Lower leg skin (tissue), 4 donors: ENCODE data around the gene NCKIPSD. TPM values are rescaled to one million over a fixed set of nuclear protein-coding genes. Genes with fewer than 3 reads are reported as not detected.

Experiments used
- DNase-seq, 2 donors: peaks; one replicate each; pipeline ENCODE4 v3.0.0-alpha.2; 2019; ENCODE audit warnings: low spot score in 2 of 2
- H3K4me3 ChIP-seq: fragments of 200-600 bp; sonication (generic); 2 replicates; pipeline ENCODE4 v1.5.1; 2017; ENCODE audit warnings: mild to moderate bottlenecking, low read depth; ENCODE audit not compliant: poor library complexity, severe bottlenecking
- POLR2A ChIP-seq, 2 donors: fragments of 450-650 bp; IDR thresholded peaks; one replicate each; pipeline ENCODE4 v1.6.1; 2016 to 2017; ENCODE audit warnings: antibody characterized with exemption in 2 of 2, mild to moderate bottlenecking in 1 of 2, moderate library complexity in 1 of 2
- WGBS, 2 donors: methylation state at CpG; one replicate each; pipeline ENCODE4 v1.1.5; 2018; 5-methylcytosine and 5-hydroxymethylcytosine counted together
- intact Hi-C: fragments of 100-400 bp; cut with DNase I; formaldehyde crosslinking; loops from one replicate; pipeline ENCODE4 v1.15.0; 2023; ENCODE audit warnings: low total_unique reads
- total RNA-seq, 4 donors: library from RNA; depleted of rRNA; stranded (reverse); fragments of >200 nt; gene quantifications; one replicate each; pipeline ENCODE4 v1.1.0, GENCODE V29; 2016
- TF ChIP-seq, protein P1 (sequence below), 3 donors: fragments of 450-650 bp; IDR thresholded peaks; one replicate each; pipeline ENCODE4 v1.5.1; 2016; ENCODE audit warnings: antibody characterized with exemption in 3 of 3, mild to moderate bottlenecking in 3 of 3, moderate library complexity in 2 of 3

NCKIPSD gene
- total RNA-seq, 4 donors from 2014 or later, result 32.0 to 51.0 (median 41.1) TPM

DNA sequence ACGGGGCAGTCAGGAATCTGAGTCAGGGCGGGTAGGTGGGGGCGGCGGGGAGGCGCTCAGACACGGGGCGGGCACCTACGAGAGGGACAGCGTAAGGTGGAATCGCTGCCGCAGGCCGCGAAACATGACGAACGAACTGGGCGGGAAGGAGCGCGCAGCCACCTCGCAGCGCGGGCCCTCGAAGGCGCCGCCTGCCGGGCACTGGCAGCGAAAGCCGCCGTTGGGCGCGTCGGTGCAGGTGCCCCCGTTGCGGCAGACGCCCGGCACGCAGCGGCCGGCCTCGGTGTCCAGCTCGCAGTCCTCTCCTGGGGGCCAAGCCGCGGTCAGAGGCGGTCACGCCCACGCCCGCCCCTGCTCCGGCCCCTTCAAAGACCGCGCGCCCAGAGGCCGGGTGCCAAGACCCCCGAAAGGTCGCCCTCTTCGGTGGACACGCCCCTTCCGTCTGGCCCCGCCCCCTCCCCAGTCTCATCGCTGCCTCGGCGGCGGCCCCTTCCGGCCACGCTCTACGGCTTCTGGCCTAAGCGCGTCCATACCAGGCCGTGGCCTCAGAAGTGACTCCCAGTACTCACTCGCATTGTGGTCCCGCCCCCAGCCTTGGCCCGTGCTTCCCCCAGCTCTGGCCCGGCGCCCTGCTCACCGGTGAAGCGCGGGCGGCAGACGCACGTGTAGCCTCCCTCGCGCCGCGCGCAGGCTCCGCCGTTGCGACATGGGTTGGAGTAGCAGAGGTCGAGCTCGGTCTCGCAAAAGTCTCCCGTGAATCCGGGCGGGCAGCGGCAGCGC lies 29.5 kb downstream of the NCKIPSD start:
- TF ChIP-seq POLR2A (IDR thresholded peaks at IDR 0.05), result no peak
- TF ChIP-seq, protein P1, sequence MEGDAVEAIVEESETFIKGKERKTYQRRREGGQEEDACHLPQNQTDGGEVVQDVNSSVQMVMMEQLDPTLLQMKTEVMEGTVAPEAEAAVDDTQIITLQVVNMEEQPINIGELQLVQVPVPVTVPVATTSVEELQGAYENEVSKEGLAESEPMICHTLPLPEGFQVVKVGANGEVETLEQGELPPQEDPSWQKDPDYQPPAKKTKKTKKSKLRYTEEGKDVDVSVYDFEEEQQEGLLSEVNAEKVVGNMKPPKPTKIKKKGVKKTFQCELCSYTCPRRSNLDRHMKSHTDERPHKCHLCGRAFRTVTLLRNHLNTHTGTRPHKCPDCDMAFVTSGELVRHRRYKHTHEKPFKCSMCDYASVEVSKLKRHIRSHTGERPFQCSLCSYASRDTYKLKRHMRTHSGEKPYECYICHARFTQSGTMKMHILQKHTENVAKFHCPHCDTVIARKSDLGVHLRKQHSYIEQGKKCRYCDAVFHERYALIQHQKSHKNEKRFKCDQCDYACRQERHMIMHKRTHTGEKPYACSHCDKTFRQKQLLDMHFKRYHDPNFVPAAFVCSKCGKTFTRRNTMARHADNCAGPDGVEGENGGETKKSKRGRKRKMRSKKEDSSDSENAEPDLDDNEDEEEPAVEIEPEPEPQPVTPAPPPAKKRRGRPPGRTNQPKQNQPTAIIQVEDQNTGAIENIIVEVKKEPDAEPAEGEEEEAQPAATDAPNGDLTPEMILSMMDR (IDR thresholded peaks at IDR 0.05), result no peak
- 4 to 6% methylated on average over 25 to 42 of the region's 94 CpGs for WGBS, 2 donors
- intact Hi-C loops, result no loop called here
- DNase-seq, result peak; percentile 46 to 93
- peak overlapping the region; percentile 4 for H3K4me3 ChIP-seq

- TF ChIP-seq, protein P1 (IDR thresholded peaks at IDR 0.05), result no peak
- no peak for TF ChIP-seq POLR2A (IDR thresholded peaks at IDR 0.05)
- intact Hi-C loops, result no loop called here
- DNase-seq, result no peak
- H3K4me3 ChIP-seq, result no peak overlapping the region
- WGBS, 2 donors, result 16 to 17% methylated on average over 17 to 23 of the region's 30 CpGs
Observed at GRCh38 chr3:48655606-48656005, 30.1 kb downstream of the NCKIPSD start.

- intact Hi-C loops, result no loop called here
- no peak overlapping the region for H3K4me3 ChIP-seq
- TF ChIP-seq, protein P1 (IDR thresholded peaks at IDR 0.05), result no peak
- TF ChIP-seq POLR2A (IDR thresholded peaks at IDR 0.05), result no peak
- WGBS, 2 donors, result 92 to 94% methylated on average over 12 of the region's 12 CpGs
- no peak for DNase-seq
Observed at GRCh38 chr3:48655063-48655462, 30.7 kb downstream of the NCKIPSD start.

DNA sequence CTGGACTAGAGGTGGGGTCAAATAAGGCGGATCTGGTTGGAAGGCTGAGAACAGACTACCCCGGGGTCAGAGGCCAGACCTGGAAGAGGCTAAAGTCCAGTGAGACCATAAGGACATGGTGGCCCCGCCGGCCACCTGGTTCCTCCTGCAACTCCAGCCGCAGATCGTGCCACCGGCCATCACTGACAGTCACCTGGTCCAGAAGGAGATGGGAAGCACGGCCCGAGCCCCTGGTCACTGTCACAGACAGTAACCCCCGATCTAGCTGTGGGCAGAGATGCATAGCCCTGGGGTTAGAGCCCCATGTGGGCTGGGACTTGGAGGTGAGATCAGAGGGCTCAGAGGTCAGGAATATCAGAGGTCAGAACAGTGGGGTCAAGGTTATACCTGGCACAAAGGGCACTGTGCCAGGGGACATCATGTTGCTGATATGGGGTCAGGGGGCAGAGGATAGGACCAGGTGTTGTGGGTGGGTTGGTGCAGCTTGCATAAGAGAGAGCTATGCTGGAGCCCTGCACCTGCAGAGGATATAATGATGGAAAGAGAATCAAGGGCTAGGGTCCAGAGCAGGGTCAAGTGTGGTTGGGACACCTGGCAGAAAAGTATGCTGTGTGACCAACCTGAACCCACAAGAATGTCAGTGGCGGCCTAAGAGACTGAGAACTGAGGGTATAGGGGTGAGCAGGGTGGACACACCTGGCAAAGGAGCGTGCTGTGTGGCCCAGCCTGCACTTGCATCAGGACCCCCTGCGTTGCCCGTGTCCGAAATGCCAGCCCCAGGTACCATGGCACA lies 32.6 kb downstream of the NCKIPSD start:
- H3K4me3 ChIP-seq, result no peak overlapping the region
- intact Hi-C loops, result no loop called here
- no peak for DNase-seq
- WGBS, 2 donors, result 93 to 94% methylated on average over 15 of the region's 15 CpGs
- TF ChIP-seq POLR2A (IDR thresholded peaks at IDR 0.05), result no peak
- TF ChIP-seq, protein P1 (IDR thresholded peaks at IDR 0.05), result no peak

DNA sequence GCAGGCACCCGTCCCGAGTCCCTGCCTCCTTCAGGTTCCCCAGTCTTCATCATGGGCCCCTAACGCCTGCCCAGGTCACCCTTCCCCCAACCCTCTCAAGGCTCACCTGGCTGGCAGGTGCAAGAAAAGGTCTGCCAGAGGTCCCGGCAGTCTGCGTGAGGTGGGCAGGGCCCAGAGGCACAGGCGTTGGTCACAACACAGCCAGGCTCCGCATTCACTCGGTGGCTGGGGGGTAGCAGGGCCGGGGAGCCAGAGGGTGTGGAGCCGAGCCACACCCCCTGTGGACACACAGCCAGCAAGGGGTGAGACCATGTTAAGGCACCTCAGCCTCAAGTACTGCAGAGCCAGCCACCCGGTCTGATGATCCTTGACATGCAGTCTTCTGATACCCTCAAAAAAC lies 33.9 kb downstream of the NCKIPSD start:
- WGBS, 2 donors, result 68 to 81% methylated on average over 6 to 11 of the region's 11 CpGs
- intact Hi-C loops, result no loop called here
- no peak for TF ChIP-seq POLR2A (IDR thresholded peaks at IDR 0.05)
- TF ChIP-seq, protein P1 (IDR thresholded peaks at IDR 0.05), result no peak
- DNase-seq, result no peak
- H3K4me3 ChIP-seq, result no peak overlapping the region
